Sigmoid colon (tissue), 3 donors: Measurements from ENCODE around the gene ITGB2.

Source experiments
- CTCF ChIP-seq, 4 experiments: fragments of 450-650 bp in 3 of 4; fragments of 200-600 bp in 1 of 4; IDR thresholded peaks; one replicate each; pipeline ENCODE4 v1.5.1; 2016 to 2019; ENCODE audit warnings: antibody characterized with exemption in 4 of 4, mild to moderate bottlenecking in 3 of 4, moderate library complexity in 2 of 4
- POLR2A ChIP-seq, 2 donors: fragments of 450-650 bp; IDR thresholded peaks; one replicate each; pipeline ENCODE4 v1.6.1; 2016; ENCODE audit warnings: antibody characterized with exemption in 2 of 2, mild to moderate bottlenecking in 2 of 2, moderate library complexity in 2 of 2

GRCh38 chr21:44929242-44929798, 8.6 kb upstream of the ITGB2 start:
- no peak for TF ChIP-seq POLR2A (IDR thresholded peaks at IDR 0.05)
- TF ChIP-seq CTCF (IDR thresholded peaks at IDR 0.05): no peak
